IMR-90 (cell line): ENCODE data around the gene ARSB.

Source experiments
- BHLHE40 ChIP-seq: fragments of 150-350 bp; IDR thresholded peaks from 2 replicates; pipeline ENCODE4 v1.6.1; 2016; ENCODE audit warnings: mild to moderate bottlenecking, low read depth, low read length
- CEBPB ChIP-seq: IDR thresholded peaks from 2 replicates; pipeline ENCODE4 v1.6.1; 2012; ENCODE audit warnings: low read depth, low read length, improper control_type of control experiment
- CHD1 ChIP-seq: IDR thresholded peaks from 2 replicates; pipeline ENCODE4 v1.6.1; 2012; ENCODE audit warnings: low read depth, low read length, improper control_type of control experiment
- MAFK ChIP-seq: IDR thresholded peaks from 2 replicates; pipeline ENCODE4 v1.6.1; 2012; ENCODE audit warnings: low read depth, low read length, improper control_type of control experiment
- MAZ ChIP-seq: IDR thresholded peaks from 2 replicates; pipeline ENCODE4 v1.6.1; 2012; ENCODE audit warnings: low read depth, mild to moderate bottlenecking, low read length, improper control_type of control experiment, moderate library complexity, borderline replicate concordance
- POLR2A ChIP-seq: IDR thresholded peaks from 2 replicates; pipeline ENCODE4 v1.6.1; 2012; ENCODE audit warnings: mild to moderate bottlenecking, low read depth, low read length
- RAD21 ChIP-seq: IDR thresholded peaks from 2 replicates; pipeline ENCODE4 v1.6.1; 2012; ENCODE audit warnings: low read length, improper control_type of control experiment
- RFX5 ChIP-seq: IDR thresholded peaks from 2 replicates; pipeline ENCODE4 v1.8.0; 2012; ENCODE audit warnings: low read depth, mild to moderate bottlenecking, low read length, moderate library complexity
- SMC3 ChIP-seq: fragments of 150-350 bp; IDR thresholded peaks from 2 replicates; pipeline ENCODE4 v1.6.1; 2016; ENCODE audit warnings: low read depth, mild to moderate bottlenecking, antibody characterized with exemption, low read length, moderate library complexity
- TF ChIP-seq, protein P1 (sequence below): fragments of 150-350 bp; IDR thresholded peaks from 2 replicates; pipeline ENCODE4 v1.6.1; 2017; ENCODE audit warnings: mild to moderate bottlenecking, antibody characterized with exemption, low read length, low read depth
- TF ChIP-seq, protein P2 (sequence below): conservative IDR thresholded peaks from 2 replicates; pipeline ENCODE4 v1.5.1; 2012; ENCODE audit warnings: mild to moderate bottlenecking, low read depth, low read length, improper control_type of control experiment
- TF ChIP-seq, protein P3 (sequence below): fragments of 150-350 bp; IDR thresholded peaks from 2 replicates; pipeline ENCODE4 v1.6.1; 2016; ENCODE audit warnings: low read depth, mild to moderate bottlenecking, low read length, moderate library complexity, borderline replicate concordance

DNA sequence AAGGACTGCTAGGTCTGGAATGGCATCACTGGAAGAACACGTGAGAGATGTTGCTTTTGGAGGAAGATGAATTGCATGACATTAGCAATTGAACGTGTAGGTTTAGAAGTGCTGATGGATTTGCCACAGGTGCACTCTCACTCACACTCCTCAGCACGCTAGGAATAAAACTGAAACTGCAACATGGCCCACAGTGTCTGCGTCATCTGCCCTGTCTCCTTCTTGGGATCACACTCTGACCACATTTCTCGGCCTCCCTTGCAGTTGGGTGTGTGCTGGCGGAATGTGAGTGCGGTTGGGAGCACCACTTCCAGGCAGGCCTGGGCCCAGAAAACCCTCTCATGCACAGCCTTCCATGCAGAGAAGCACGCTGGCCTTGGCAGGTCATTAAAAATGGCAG, 183.7 kb downstream of the ARSB start:
- TF ChIP-seq, protein P1, sequence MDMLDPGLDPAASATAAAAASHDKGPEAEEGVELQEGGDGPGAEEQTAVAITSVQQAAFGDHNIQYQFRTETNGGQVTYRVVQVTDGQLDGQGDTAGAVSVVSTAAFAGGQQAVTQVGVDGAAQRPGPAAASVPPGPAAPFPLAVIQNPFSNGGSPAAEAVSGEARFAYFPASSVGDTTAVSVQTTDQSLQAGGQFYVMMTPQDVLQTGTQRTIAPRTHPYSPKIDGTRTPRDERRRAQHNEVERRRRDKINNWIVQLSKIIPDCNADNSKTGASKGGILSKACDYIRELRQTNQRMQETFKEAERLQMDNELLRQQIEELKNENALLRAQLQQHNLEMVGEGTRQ: no peak
- TF ChIP-seq, protein P2, sequence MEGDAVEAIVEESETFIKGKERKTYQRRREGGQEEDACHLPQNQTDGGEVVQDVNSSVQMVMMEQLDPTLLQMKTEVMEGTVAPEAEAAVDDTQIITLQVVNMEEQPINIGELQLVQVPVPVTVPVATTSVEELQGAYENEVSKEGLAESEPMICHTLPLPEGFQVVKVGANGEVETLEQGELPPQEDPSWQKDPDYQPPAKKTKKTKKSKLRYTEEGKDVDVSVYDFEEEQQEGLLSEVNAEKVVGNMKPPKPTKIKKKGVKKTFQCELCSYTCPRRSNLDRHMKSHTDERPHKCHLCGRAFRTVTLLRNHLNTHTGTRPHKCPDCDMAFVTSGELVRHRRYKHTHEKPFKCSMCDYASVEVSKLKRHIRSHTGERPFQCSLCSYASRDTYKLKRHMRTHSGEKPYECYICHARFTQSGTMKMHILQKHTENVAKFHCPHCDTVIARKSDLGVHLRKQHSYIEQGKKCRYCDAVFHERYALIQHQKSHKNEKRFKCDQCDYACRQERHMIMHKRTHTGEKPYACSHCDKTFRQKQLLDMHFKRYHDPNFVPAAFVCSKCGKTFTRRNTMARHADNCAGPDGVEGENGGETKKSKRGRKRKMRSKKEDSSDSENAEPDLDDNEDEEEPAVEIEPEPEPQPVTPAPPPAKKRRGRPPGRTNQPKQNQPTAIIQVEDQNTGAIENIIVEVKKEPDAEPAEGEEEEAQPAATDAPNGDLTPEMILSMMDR: no peak
- no peak for TF ChIP-seq CHD1
- no peak for TF ChIP-seq POLR2A
- no peak for TF ChIP-seq SMC3
- TF ChIP-seq CEBPB: no peak
- TF ChIP-seq RAD21: no peak
- no peak for TF ChIP-seq MAZ
- TF ChIP-seq MAFK: no peak
- TF ChIP-seq RFX5: no peak
- TF ChIP-seq, protein P3, sequence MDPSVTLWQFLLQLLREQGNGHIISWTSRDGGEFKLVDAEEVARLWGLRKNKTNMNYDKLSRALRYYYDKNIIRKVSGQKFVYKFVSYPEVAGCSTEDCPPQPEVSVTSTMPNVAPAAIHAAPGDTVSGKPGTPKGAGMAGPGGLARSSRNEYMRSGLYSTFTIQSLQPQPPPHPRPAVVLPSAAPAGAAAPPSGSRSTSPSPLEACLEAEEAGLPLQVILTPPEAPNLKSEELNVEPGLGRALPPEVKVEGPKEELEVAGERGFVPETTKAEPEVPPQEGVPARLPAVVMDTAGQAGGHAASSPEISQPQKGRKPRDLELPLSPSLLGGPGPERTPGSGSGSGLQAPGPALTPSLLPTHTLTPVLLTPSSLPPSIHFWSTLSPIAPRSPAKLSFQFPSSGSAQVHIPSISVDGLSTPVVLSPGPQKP: no peak
- TF ChIP-seq BHLHE40: no peak
